GM23338 (cell line): ENCODE measurements around the gene FAM221A. TPM values are rescaled to one million over a fixed set of nuclear protein-coding genes. Genes with fewer than 3 reads are reported as not detected.

ENCODE experiments used
- ATAC-seq: fragments of 200-7000 bp; cut with Tn5 transposase; 3 replicates; pipeline ENCODE4 v1.9.1; 2020
- DNase-seq: peaks from one replicate; pipeline ENCODE4 v3.0.0-alpha.2; 2015; ENCODE audit warnings: low spot score
- H2AFZ ChIP-seq: fragments of 200-600 bp; sonication (generic); 2 replicates; pipeline ENCODE4 v1.8.0; 2016; ENCODE audit warnings: antibody characterized with exemption, mild to moderate bottlenecking, moderate library complexity
- H3F3A ChIP-seq: fragments of 200-600 bp; sonication (generic); replicated peaks from 2 replicates; pipeline ENCODE4 v1.8.0; 2017; ENCODE audit warnings: antibody characterized with exemption, mixed run types, low read depth
- H3K27ac ChIP-seq: fragments of 200-600 bp; sonication (generic); 2 replicates; pipeline ENCODE4 v1.6.1; 2016; ENCODE audit warnings: low read depth
- H3K27me3 ChIP-seq: fragments of 200-600 bp; sonication (generic); 2 replicates; pipeline ENCODE4 v1.8.0; 2016; ENCODE audit warnings: mild to moderate bottlenecking, mixed run types, moderate library complexity; ENCODE audit not compliant: insufficient read depth
- H3K36me3 ChIP-seq: fragments of 200-600 bp; sonication (generic); 2 replicates; pipeline ENCODE4 v1.8.0; 2016; ENCODE audit warnings: mild to moderate bottlenecking; ENCODE audit not compliant: insufficient read depth
- H3K4me1 ChIP-seq: fragments of 200-600 bp; sonication (generic); 2 replicates; pipeline ENCODE4 v1.8.0; 2016; ENCODE audit warnings: mild to moderate bottlenecking, moderate library complexity; ENCODE audit not compliant: insufficient read depth
- H3K4me2 ChIP-seq: fragments of 200-600 bp; sonication (generic); 2 replicates; pipeline ENCODE4 v1.7.1; 2017; ENCODE audit warnings: mixed run types
- H3K4me3 ChIP-seq: fragments of 200-600 bp; sonication (generic); 2 replicates; pipeline ENCODE4 v1.6.1; 2016; ENCODE audit warnings: mixed run types
- H3K79me2 ChIP-seq: fragments of 200-600 bp; sonication (generic); replicated peaks from 2 replicates; pipeline ENCODE4 v1.8.0; 2017; ENCODE audit warnings: mild to moderate bottlenecking; ENCODE audit not compliant: insufficient read depth
- H3K9me2 ChIP-seq: fragments of 200-600 bp; sonication (generic); 2 replicates; pipeline ENCODE4 v1.8.0; 2017; ENCODE audit not compliant: insufficient read depth
- H4K20me1 ChIP-seq: fragments of 200-600 bp; sonication (generic); replicated peaks from 2 replicates; pipeline ENCODE4 v1.8.0; 2017; ENCODE audit warnings: mild to moderate bottlenecking; ENCODE audit not compliant: insufficient read depth
- H3K27ac Mint-ChIP-seq: 2 replicates; pipeline ENCODE4 v1.8.0; 2020; ENCODE audit warnings: inconsistent platforms, mild to moderate bottlenecking, moderate library complexity, mixed read lengths
- H3K27me3 Mint-ChIP-seq: 3 replicates; pipeline ENCODE4 v1.8.0; 2022; ENCODE audit warnings: low read depth, mild to moderate bottlenecking, moderate library complexity, mixed read lengths, inconsistent platforms; ENCODE audit not compliant: insufficient read depth, poor library complexity
- H3K36me3 Mint-ChIP-seq: 3 replicates; pipeline ENCODE4 v1.8.0; 2021; ENCODE audit warnings: low read depth, mild to moderate bottlenecking, inconsistent platforms, moderate library complexity, mixed read lengths
- H3K4me1 Mint-ChIP-seq: 3 replicates; pipeline ENCODE4 v1.8.0; 2020; ENCODE audit warnings: mild to moderate bottlenecking, inconsistent platforms, mixed read lengths
- H3K4me3 Mint-ChIP-seq: 3 replicates; pipeline ENCODE4 v1.8.0; 2021; ENCODE audit warnings: moderate library complexity, mild to moderate bottlenecking, inconsistent platforms, mixed read lengths
- H3K9me3 Mint-ChIP-seq: 3 replicates; pipeline ENCODE4 v1.8.0; 2020; ENCODE audit warnings: moderate library complexity, mild to moderate bottlenecking, inconsistent platforms, mixed read lengths
- CREB1 ChIP-seq: fragments of 250-450 bp; sonication (Bioruptor Pico); IDR thresholded peaks from 2 replicates; pipeline ENCODE4 v1.5.0; 2020; ENCODE audit warnings: low read depth, mild to moderate bottlenecking, moderate library complexity
- CTCF ChIP-seq, 2 experiments: fragments of 200-600 bp in 1 of 2; sonication (generic) in 1 of 2; conservative IDR thresholded peaks; 2 replicates each; pipeline versions ENCODE4 v1.5.1 to v1.6.1; 2016 to 2017; ENCODE audit warnings: antibody characterized with exemption in 2 of 2, low read depth in 2 of 2, mild to moderate bottlenecking in 2 of 2, moderate library complexity in 1 of 2
- ETS1 ChIP-seq: IDR thresholded peaks from 2 replicates; pipeline ENCODE4 v1.6.1; 2016; ENCODE audit warnings: antibody characterized with exemption
- EZH2 ChIP-seq: fragments of 200-600 bp; sonication (generic); IDR thresholded peaks from one replicate; pipeline ENCODE4 v1.8.0; 2017; ENCODE audit warnings: antibody characterized with exemption, mild to moderate bottlenecking, low read depth; ENCODE audit not compliant: unreplicated experiment
- EZH2phosphoT487 ChIP-seq: fragments of 200-600 bp; sonication (generic); IDR thresholded peaks from one replicate; pipeline ENCODE4 v1.8.1; 2018; ENCODE audit warnings: antibody characterized with exemption; ENCODE audit not compliant: unreplicated experiment
- JUNB ChIP-seq: IDR thresholded peaks from one replicate; pipeline ENCODE4 v1.6.1; 2016; ENCODE audit warnings: antibody characterized with exemption; ENCODE audit not compliant: unreplicated experiment
- NANOG ChIP-seq: IDR thresholded peaks from 2 replicates; pipeline ENCODE4 v1.6.1; 2016; ENCODE audit warnings: antibody characterized with exemption, borderline replicate concordance
- POLR2AphosphoS5 ChIP-seq: IDR thresholded peaks from 2 replicates; pipeline ENCODE4 v1.6.1; 2016; ENCODE audit warnings: antibody characterized with exemption, low read depth
- STAT1 ChIP-seq: IDR thresholded peaks from one replicate; pipeline ENCODE4 v1.6.1; 2016; ENCODE audit warnings: antibody characterized with exemption; ENCODE audit not compliant: unreplicated experiment
- ZNF114 ChIP-seq: fragments of 250-450 bp; sonication (Bioruptor Pico); IDR thresholded peaks from 2 replicates; pipeline ENCODE4 v1.5.0; 2020; ENCODE audit warnings: mild to moderate bottlenecking, moderate library complexity
- ZNF331 ChIP-seq: fragments of 250-450 bp; sonication (Bioruptor Pico); IDR thresholded peaks from 2 replicates; pipeline ENCODE4 v1.5.0; 2020; ENCODE audit warnings: low read depth, mild to moderate bottlenecking, moderate library complexity
- polyA plus RNA-seq: library from polyadenylated mRNA; unstranded; fragments of >200 nt; fragmentation: Nextera tagmentation; extraction: Ambion mirVana; gene quantifications from 2 replicates; pipeline ENCODE4 v1.2.1, GENCODE V29; 2016
- total RNA-seq: library from RNA; depleted of rRNA; stranded (reverse); fragments of >200 nt; shearing (Covaris generic); gene quantifications from 2 replicates; pipeline ENCODE4 v1.2.3, GENCODE V29; 2014
- TF ChIP-seq, protein P1 (sequence below): IDR thresholded peaks from one replicate; pipeline ENCODE4 v1.6.1; 2018; ENCODE audit warnings: antibody characterized with exemption; ENCODE audit not compliant: unreplicated experiment
- TF ChIP-seq, protein P2 (sequence below): fragments of 250-450 bp; sonication (Bioruptor Pico); IDR thresholded peaks from 2 replicates; pipeline ENCODE4 v1.5.0; 2020; ENCODE audit warnings: mild to moderate bottlenecking, moderate library complexity

The FAM221A gene
- total and polyA plus RNA-seq, 2 experiments from 2014 or later: 31.4 to 35.7 TPM

GRCh38 chr7:23714579-23714978, 34.6 kb downstream of the FAM221A start:
- ATAC-seq (no peak), DNase-seq (no peak)
- peaks cover under 1% of the 10 kb centered on the region; the same call in 1 of the 2 replicates for H3K27me3 ChIP-seq
- H3K9me2 ChIP-seq: no peaks in the 10 kb centered on the region
- no peaks in the 10 kb centered on the region for H3K79me2 ChIP-seq
- no peak overlapping the region for H3K4me2 ChIP-seq
- no peaks in the 10 kb centered on the region for H3K36me3 ChIP-seq
- H4K20me1 ChIP-seq: no peaks in the 10 kb centered on the region
- no peak overlapping the region for H3K27ac ChIP-seq
- H3K4me3 ChIP-seq: no peak overlapping the region
- Mint-ChIP-seq H3K27ac (no peak overlapping the region), H3K4me3 (no peak overlapping the region), H3K36me3 (no peaks in the 10 kb centered on the region), H3K4me1 (no peaks in the 10 kb centered on the region; the same call in 2 of the 3 replicates), H3K9me3 (no peaks in the 10 kb centered on the region), H3K27me3 (peaks cover 3% of the 10 kb centered on the region)
- H3K4me1 ChIP-seq: no peaks in the 10 kb centered on the region
- no peak for TF ChIP-seq POLR2AphosphoS5
- no peak for TF ChIP-seq CREB1
- TF ChIP-seq, protein P1, sequence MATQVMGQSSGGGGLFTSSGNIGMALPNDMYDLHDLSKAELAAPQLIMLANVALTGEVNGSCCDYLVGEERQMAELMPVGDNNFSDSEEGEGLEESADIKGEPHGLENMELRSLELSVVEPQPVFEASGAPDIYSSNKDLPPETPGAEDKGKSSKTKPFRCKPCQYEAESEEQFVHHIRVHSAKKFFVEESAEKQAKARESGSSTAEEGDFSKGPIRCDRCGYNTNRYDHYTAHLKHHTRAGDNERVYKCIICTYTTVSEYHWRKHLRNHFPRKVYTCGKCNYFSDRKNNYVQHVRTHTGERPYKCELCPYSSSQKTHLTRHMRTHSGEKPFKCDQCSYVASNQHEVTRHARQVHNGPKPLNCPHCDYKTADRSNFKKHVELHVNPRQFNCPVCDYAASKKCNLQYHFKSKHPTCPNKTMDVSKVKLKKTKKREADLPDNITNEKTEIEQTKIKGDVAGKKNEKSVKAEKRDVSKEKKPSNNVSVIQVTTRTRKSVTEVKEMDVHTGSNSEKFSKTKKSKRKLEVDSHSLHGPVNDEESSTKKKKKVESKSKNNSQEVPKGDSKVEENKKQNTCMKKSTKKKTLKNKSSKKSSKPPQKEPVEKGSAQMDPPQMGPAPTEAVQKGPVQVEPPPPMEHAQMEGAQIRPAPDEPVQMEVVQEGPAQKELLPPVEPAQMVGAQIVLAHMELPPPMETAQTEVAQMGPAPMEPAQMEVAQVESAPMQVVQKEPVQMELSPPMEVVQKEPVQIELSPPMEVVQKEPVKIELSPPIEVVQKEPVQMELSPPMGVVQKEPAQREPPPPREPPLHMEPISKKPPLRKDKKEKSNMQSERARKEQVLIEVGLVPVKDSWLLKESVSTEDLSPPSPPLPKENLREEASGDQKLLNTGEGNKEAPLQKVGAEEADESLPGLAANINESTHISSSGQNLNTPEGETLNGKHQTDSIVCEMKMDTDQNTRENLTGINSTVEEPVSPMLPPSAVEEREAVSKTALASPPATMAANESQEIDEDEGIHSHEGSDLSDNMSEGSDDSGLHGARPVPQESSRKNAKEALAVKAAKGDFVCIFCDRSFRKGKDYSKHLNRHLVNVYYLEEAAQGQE: no peak
- no peak for TF ChIP-seq JUNB
- TF ChIP-seq ZNF114 (CRISPR knock-in tag): no peak
- TF ChIP-seq, protein P2, sequence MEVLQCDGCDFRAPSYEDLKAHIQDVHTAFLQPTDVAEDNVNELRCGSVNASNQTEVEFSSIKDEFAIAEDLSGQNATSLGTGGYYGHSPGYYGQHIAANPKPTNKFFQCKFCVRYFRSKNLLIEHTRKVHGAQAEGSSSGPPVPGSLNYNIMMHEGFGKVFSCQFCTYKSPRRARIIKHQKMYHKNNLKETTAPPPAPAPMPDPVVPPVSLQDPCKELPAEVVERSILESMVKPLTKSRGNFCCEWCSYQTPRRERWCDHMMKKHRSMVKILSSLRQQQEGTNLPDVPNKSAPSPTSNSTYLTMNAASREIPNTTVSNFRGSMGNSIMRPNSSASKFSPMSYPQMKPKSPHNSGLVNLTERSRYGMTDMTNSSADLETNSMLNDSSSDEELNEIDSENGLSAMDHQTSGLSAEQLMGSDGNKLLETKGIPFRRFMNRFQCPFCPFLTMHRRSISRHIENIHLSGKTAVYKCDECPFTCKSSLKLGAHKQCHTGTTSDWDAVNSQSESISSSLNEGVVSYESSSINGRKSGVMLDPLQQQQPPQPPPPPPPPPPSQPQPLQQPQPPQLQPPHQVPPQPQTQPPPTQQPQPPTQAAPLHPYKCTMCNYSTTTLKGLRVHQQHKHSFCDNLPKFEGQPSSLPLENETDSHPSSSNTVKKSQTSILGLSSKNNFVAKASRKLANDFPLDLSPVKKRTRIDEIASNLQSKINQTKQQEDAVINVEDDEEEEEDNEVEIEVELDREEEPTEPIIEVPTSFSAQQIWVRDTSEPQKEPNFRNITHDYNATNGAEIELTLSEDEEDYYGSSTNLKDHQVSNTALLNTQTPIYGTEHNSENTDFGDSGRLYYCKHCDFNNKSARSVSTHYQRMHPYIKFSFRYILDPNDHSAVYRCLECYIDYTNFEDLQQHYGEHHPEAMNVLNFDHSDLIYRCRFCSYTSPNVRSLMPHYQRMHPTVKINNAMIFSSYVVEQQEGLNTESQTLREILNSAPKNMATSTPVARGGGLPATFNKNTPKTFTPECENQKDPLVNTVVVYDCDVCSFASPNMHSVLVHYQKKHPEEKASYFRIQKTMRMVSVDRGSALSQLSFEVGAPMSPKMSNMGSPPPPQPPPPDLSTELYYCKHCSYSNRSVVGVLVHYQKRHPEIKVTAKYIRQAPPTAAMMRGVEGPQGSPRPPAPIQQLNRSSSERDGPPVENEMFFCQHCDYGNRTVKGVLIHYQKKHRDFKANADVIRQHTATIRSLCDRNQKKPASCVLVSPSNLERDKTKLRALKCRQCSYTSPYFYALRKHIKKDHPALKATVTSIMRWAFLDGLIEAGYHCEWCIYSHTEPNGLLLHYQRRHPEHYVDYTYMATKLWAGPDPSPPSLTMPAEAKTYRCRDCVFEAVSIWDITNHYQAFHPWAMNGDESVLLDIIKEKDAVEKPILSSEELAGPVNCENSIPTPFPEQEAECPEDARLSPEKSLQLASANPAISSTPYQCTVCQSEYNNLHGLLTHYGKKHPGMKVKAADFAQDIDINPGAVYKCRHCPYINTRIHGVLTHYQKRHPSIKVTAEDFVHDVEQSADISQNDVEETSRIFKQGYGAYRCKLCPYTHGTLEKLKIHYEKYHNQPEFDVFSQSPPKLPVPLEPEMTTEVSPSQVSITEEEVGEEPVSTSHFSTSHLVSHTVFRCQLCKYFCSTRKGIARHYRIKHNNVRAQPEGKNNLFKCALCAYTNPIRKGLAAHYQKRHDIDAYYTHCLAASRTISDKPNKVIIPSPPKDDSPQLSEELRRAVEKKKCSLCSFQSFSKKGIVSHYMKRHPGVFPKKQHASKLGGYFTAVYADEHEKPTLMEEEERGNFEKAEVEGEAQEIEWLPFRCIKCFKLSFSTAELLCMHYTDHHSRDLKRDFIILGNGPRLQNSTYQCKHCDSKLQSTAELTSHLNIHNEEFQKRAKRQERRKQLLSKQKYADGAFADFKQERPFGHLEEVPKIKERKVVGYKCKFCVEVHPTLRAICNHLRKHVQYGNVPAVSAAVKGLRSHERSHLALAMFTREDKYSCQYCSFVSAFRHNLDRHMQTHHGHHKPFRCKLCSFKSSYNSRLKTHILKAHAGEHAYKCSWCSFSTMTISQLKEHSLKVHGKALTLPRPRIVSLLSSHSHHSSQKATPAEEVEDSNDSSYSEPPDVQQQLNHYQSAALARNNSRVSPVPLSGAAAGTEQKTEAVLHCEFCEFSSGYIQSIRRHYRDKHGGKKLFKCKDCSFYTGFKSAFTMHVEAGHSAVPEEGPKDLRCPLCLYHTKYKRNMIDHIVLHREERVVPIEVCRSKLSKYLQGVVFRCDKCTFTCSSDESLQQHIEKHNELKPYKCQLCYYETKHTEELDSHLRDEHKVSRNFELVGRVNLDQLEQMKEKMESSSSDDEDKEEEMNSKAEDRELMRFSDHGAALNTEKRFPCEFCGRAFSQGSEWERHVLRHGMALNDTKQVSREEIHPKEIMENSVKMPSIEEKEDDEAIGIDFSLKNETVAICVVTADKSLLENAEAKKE (CRISPR knock-in tag): no peak
- no peak for TF ChIP-seq ETS1
- no peak for TF ChIP-seq STAT1
- TF ChIP-seq CTCF (conservative IDR thresholded peaks at IDR 0.05; ENCODE audit: low read depth in 2 of 2): no peak
- TF ChIP-seq EZH2: no peak
- TF ChIP-seq ZNF331 (CRISPR knock-in tag): no peak
- TF ChIP-seq EZH2phosphoT487: no peak
- no peak for TF ChIP-seq NANOG
- H3F3A ChIP-seq: no peaks in the 10 kb centered on the region
- H2AFZ ChIP-seq: no peak overlapping the region
